GM18499 (cell line): ENCODE results near the gene TMEM106A.
A peak's percentile ranks its signal among the peaks of the same experiment; 100 is the strongest.
"Not testable (repeated sequence)": the region's sequence is repeated elsewhere in the genome, so short reads cannot be mapped to it uniquely, and the experiment has no call there.

Experiments
- ATAC-seq: cut with Tn5 transposase; IDR thresholded peaks from one replicate; pipeline ENCODE4 v1.9.1; 2021; ENCODE audit warnings: moderate number of reproducible peaks; ENCODE audit not compliant: insufficient read depth, unreplicated experiment

TMEM106A gene

GRCh38 chr17:43211480-43212402, at the start of gene TMEM106A:
TMEM106A (plus strand) TSS chr17:43211875; CDS start chr17:43213042, 1,167 bp downstream.
- no peak for ATAC-seq

- ATAC-seq, result not testable (repeated sequence)
These were observed 45.7 kb upstream of the TMEM106A start for GRCh38 chr17:43165971-43166370.

- peak; percentile 9 for ATAC-seq
These were observed 42.0 kb upstream of the TMEM106A start for GRCh38 chr17:43169561-43170139.

GRCh38 chr17:43170140-43170765, 41.4 kb upstream of the TMEM106A start:
- peak; percentile 47 for ATAC-seq

GRCh38 chr17:43170766-43171585, 40.7 kb upstream of the TMEM106A start, which contains the start of gene NBR1:
NBR1 (plus strand) TSS chr17:43171214; CDS start chr17:43175800, 4,586 bp downstream.
- peak; percentile 51 for ATAC-seq

- no peak for ATAC-seq
These were observed 39.8 kb upstream of the TMEM106A start for GRCh38 chr17:43171586-43172487.

GRCh38 chr17:43175213-43176118, 36.2 kb upstream of the TMEM106A start:
- no peak for ATAC-seq

- ATAC-seq, result no peak
These were observed 35.5 kb upstream of the TMEM106A start for GRCh38 chr17:43176119-43176570.

- ATAC-seq, result no peak
These were observed 27.8 kb upstream of the TMEM106A start for GRCh38 chr17:43183921-43184320.

- ATAC-seq, result not testable (repeated sequence)
These were observed 25.0 kb upstream of the TMEM106A start for GRCh38 chr17:43186656-43187055.

GRCh38 chr17:43193251-43193650, 18.4 kb upstream of the TMEM106A start:
- ATAC-seq, result no peak

- ATAC-seq, result no peak
These were observed 12.0 kb upstream of the TMEM106A start for GRCh38 chr17:43199633-43200032.

- ATAC-seq, result no peak
These were observed 11.5 kb upstream of the TMEM106A start for GRCh38 chr17:43200127-43200526.

- not testable (repeated sequence) for ATAC-seq
These were observed 8.7 kb upstream of the TMEM106A start for GRCh38 chr17:43203013-43203412.

GRCh38 chr17:43210576-43210975, 1.1 kb upstream of the TMEM106A start:
- ATAC-seq, result no peak

- no peak for ATAC-seq
These were observed 574 bp upstream of the TMEM106A start for GRCh38 chr17:43211123-43211479.

- ATAC-seq, result no peak
These were observed 1.2 kb downstream of the TMEM106A start for GRCh38 chr17:43212641-43213490.
